Activated naive CD8-positive, alpha-beta T cell treated with anti-CD3 and anti-CD28 coated beads for 36 hours (primary cell): ENCODE measurements around the gene TBC1D22A. TPM values are rescaled to one million over a fixed set of nuclear protein-coding genes. Genes with fewer than 3 reads are reported as not detected.
"Not testable (repeated sequence)": the region's sequence is repeated elsewhere in the genome, so short reads cannot be mapped to it uniquely, and the experiment has no call there.

Source experiments
- DNase-seq: peaks from one replicate; pipeline ENCODE4 v3.0.0; 2021
- H3K27ac Mint-ChIP-seq: one replicate; pipeline ENCODE4 v1.8.0; 2022; ENCODE audit warnings: mild to moderate bottlenecking, moderate library complexity, mixed read lengths
- H3K27me3 Mint-ChIP-seq: one replicate; pipeline ENCODE4 v1.8.0; 2022; ENCODE audit warnings: mild to moderate bottlenecking, mixed read lengths
- H3K36me3 Mint-ChIP-seq: one replicate; pipeline ENCODE4 v1.8.0; 2021; ENCODE audit warnings: mild to moderate bottlenecking, mixed read lengths
- H3K4me1 Mint-ChIP-seq: one replicate; pipeline ENCODE4 v1.8.0; 2021; ENCODE audit warnings: mixed read lengths
- H3K4me3 Mint-ChIP-seq: one replicate; pipeline ENCODE4 v1.8.0; 2022; ENCODE audit warnings: mild to moderate bottlenecking, moderate library complexity, mixed read lengths
- H3K9me3 Mint-ChIP-seq: one replicate; pipeline ENCODE4 v1.8.0; 2022; ENCODE audit warnings: mixed read lengths
- total RNA-seq, 2 experiments: library from RNA; stranded (reverse); gene quantifications; one replicate each; pipeline ENCODE4 v1.2.3, GENCODE V29; 2021

TBC1D22A gene
- total RNA-seq, 2 experiments from 2014 or later: 42.1 to 42.4 TPM

DNA sequence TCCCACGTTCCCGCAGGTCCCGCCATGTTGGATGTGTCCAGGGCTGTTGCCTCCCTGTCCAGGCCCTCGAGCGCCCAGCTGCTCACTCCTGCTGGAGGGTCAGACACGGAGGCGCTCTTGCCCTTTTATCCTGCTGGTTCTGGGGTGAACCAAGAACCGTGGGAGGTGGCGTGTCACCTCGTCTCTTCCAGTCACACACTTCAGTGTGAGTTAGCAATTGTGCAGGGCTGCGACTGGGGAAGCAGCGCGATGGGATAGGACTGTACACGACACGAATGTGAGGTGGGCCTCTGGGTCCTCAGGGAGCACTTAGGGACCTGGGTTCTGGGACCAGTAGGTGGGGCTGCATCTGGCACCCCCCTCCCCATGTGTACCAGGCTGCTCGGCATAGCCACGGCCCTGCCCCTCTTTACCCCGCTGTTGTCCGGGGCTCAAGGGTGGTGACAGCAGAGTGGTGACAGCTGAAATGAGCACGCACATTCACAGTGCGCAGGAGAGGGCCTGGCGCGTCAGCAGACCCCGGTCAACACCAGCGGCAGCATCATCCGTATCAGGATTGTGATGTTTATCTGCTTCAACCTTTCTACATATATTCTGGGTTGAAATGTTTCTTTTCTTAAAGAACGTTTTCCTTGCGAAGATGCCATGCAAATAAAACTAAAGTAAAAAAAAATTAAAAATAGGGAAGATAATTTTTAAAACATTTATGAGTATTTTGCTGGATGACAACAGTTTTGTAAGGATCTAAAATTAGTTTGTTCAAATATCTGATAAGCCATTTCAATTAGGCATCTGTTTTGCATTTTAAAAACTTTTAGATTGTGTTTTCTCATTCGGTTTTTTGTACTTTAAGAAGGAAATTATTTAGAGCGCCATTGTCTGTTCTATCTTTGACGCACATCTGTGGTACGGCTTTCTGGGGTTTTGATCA is 210.7 kb downstream of the TBC1D22A start:
- Mint-ChIP-seq H3K27me3 (no peaks in the 10 kb centered on the region), H3K4me1 (peaks cover 23% of the 10 kb centered on the region), H3K4me3 (no peak overlapping the region), H3K9me3 (no peaks in the 10 kb centered on the region), H3K36me3 (peaks cover 21% of the 10 kb centered on the region), H3K27ac (no peak overlapping the region)
- no peak for DNase-seq

- no peak overlapping the region for H3K27ac Mint-ChIP-seq
- no peaks in the 10 kb centered on the region for H3K9me3 Mint-ChIP-seq
- no peak overlapping the region for H3K4me3 Mint-ChIP-seq
Observed at GRCh38 chr22:46974077-46974476, 211.6 kb downstream of the TBC1D22A start.

GRCh38 chr22:46974631-46975585 is 212.5 kb downstream of the TBC1D22A start:
- Mint-ChIP-seq H3K36me3 (peaks cover 34% of the 10 kb centered on the region), H3K9me3 (no peaks in the 10 kb centered on the region), H3K4me1 (peaks cover 11% of the 10 kb centered on the region), H3K27me3 (no peaks in the 10 kb centered on the region), H3K4me3 (no peak overlapping the region), H3K27ac (no peak overlapping the region)
- DNase-seq: no peak

More at GRCh38 chr22:46974077-46974476, 211.6 kb downstream of the TBC1D22A start:
- H3K27me3 Mint-ChIP-seq: no peaks in the 10 kb centered on the region
- no peak for DNase-seq
- peaks cover 19% of the 10 kb centered on the region for H3K4me1 Mint-ChIP-seq
- H3K36me3 Mint-ChIP-seq: peaks cover 27% of the 10 kb centered on the region

- Mint-ChIP-seq H3K27ac (no peak overlapping the region), H3K36me3 (peaks cover 37% of the 10 kb centered on the region), H3K4me1 (peaks cover 2% of the 10 kb centered on the region), H3K4me3 (no peak overlapping the region), H3K27me3 (no peaks in the 10 kb centered on the region), H3K9me3 (no peaks in the 10 kb centered on the region)
- DNase-seq: no peak
Observed at GRCh38 chr22:46976143-46976542, 213.7 kb downstream of the TBC1D22A start.

- Mint-ChIP-seq H3K4me1 (peaks cover 2% of the 10 kb centered on the region), H3K36me3 (peaks cover 37% of the 10 kb centered on the region), H3K27ac (no peak overlapping the region), H3K9me3 (no peaks in the 10 kb centered on the region), H3K4me3 (no peak overlapping the region), H3K27me3 (no peaks in the 10 kb centered on the region)
- DNase-seq: no peak
Observed at GRCh38 chr22:46976598-46976997, 214.1 kb downstream of the TBC1D22A start.

GRCh38 chr22:46977656-46978343 is 215.3 kb downstream of the TBC1D22A start:
- H3K4me3 Mint-ChIP-seq: no peak overlapping the region
- no peaks in the 10 kb centered on the region for H3K9me3 Mint-ChIP-seq
- H3K36me3 Mint-ChIP-seq: peaks cover 37% of the 10 kb centered on the region
- H3K4me1 Mint-ChIP-seq: peaks cover 2% of the 10 kb centered on the region
- no peaks in the 10 kb centered on the region for H3K27me3 Mint-ChIP-seq
- H3K27ac Mint-ChIP-seq: no peak overlapping the region
- DNase-seq: no peak

GRCh38 chr22:46978668-46979067 is 216.2 kb downstream of the TBC1D22A start:
- H3K36me3 Mint-ChIP-seq: peaks cover 37% of the 10 kb centered on the region
- not testable (repeated sequence) for H3K9me3 Mint-ChIP-seq

GRCh38 chr22:46979506-46979905 is 217.1 kb downstream of the TBC1D22A start:
- no peak overlapping the region for H3K4me3 Mint-ChIP-seq
- H3K4me1 Mint-ChIP-seq: peaks cover 2% of the 10 kb centered on the region
- H3K27me3 Mint-ChIP-seq: no peaks in the 10 kb centered on the region
- H3K27ac Mint-ChIP-seq: no peak overlapping the region
- peaks cover 33% of the 10 kb centered on the region for H3K36me3 Mint-ChIP-seq
- no peak for DNase-seq
- no peaks in the 10 kb centered on the region for H3K9me3 Mint-ChIP-seq

More at GRCh38 chr22:46978668-46979067, 216.2 kb downstream of the TBC1D22A start:
- not testable (repeated sequence) for DNase-seq, H3K27me3 Mint-ChIP-seq, H3K4me3 Mint-ChIP-seq, H3K27ac Mint-ChIP-seq, H3K4me1 Mint-ChIP-seq

DNA sequence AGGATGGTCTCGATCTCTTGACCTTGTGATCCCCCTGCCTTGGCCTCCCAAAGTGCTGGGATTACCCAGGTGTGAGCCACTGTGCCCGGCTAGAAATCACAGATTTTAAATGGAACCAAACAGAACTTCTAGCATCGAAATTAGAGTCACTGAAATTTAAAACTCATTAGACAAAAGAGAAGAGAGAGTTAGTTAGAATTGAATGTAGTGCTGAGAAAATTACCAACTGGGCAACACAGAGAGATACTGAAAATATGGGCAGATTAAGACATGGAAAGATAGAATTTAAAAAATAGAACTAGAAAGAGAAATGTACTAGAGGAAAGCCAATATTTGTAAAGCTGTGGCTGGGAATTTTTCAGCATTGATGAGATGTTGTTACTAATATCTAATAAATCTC is 217.9 kb downstream of the TBC1D22A start:
- no peaks in the 10 kb centered on the region for H3K27me3 Mint-ChIP-seq
- H3K27ac Mint-ChIP-seq: no peak overlapping the region
- H3K4me1 Mint-ChIP-seq: peaks cover under 1% of the 10 kb centered on the region
- H3K9me3 Mint-ChIP-seq: no peaks in the 10 kb centered on the region
- H3K4me3 Mint-ChIP-seq: no peak overlapping the region
- H3K36me3 Mint-ChIP-seq: peaks cover 33% of the 10 kb centered on the region
- DNase-seq: no peak

- H3K4me1 Mint-ChIP-seq: peaks cover 8% of the 10 kb centered on the region
- no peaks in the 10 kb centered on the region for H3K27me3 Mint-ChIP-seq
- no peak overlapping the region for H3K4me3 Mint-ChIP-seq
- no peaks in the 10 kb centered on the region for H3K9me3 Mint-ChIP-seq
- peaks cover 22% of the 10 kb centered on the region for H3K36me3 Mint-ChIP-seq
- DNase-seq: no peak
- H3K27ac Mint-ChIP-seq: no peak overlapping the region
Observed at GRCh38 chr22:46982635-46983034, 220.2 kb downstream of the TBC1D22A start.

DNA sequence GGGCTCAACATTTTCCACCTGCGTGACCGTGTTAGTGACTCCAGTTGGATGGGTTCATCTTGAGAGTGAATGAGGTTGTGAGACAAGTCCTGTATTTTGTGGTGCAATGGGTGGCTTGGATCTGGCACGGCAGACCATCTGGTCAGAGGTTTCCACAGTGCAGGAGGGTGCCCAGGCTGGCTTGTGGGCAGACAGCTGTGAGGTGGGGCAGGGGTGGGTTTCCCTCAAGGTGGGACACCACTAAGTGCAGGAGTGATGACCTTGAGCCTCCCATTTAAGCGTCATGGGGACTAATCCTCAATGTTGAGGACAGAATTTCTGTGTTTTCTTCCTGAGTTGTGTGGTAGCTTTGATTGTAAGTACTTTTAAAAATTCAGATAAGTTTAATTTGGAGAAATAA is 220.6 kb downstream of the TBC1D22A start:
- DNase-seq: no peak
- peaks cover 19% of the 10 kb centered on the region for H3K36me3 Mint-ChIP-seq

DNA sequence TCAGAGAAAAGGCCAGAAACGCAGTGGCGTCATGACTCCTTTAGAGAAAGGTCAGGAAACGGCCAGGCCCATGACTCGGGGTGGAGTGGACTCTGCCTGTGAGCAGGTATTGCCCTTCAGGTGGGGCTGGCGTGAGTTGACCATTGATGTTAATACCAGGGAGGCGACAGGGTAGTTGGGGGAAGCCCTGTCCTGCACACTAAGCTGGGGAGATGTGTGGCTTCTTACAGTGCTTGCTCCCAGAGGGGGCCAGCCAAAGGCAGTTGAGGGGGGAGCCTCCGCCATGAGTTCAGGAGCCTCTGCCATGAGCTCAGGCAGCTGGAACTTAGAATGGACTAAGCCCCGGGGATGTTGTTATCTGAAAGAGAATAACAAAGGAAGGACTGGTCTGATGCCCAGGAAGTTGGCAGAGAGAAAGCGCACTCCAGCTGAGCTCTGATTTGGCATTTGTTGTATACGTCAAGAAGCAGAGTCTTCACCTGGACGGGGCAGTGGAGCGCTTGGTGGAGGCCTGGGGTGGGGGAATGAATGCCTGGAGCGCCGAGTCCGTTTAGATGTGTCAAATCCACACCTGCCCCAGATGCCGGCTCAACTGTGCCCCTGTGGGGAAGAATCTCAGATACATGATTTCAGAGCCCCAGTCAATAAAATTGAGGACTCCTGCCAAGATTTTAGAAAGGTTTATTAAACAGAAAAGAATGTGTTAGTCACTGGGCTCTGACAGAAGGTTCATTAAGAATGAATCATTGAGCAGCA is 222.5 kb downstream of the TBC1D22A start:
- Mint-ChIP-seq H3K27me3 (no peaks in the 10 kb centered on the region), H3K4me1 (peaks cover 9% of the 10 kb centered on the region), H3K36me3 (peaks cover 10% of the 10 kb centered on the region), H3K27ac (no peak overlapping the region), H3K9me3 (no peaks in the 10 kb centered on the region), H3K4me3 (no peak overlapping the region)
- DNase-seq: no peak

More for the DNA sequence above, 220.6 kb downstream of the TBC1D22A start:
- H3K4me3 Mint-ChIP-seq: no peak overlapping the region
- no peaks in the 10 kb centered on the region for H3K27me3 Mint-ChIP-seq
- peaks cover 8% of the 10 kb centered on the region for H3K4me1 Mint-ChIP-seq
- no peaks in the 10 kb centered on the region for H3K9me3 Mint-ChIP-seq
- no peak overlapping the region for H3K27ac Mint-ChIP-seq

- peaks cover 8% of the 10 kb centered on the region for H3K36me3 Mint-ChIP-seq
- no peak for DNase-seq
- no peaks in the 10 kb centered on the region for H3K27me3 Mint-ChIP-seq
- H3K27ac Mint-ChIP-seq: no peak overlapping the region
- no peaks in the 10 kb centered on the region for H3K9me3 Mint-ChIP-seq
- H3K4me1 Mint-ChIP-seq: peaks cover 9% of the 10 kb centered on the region
- H3K4me3 Mint-ChIP-seq: no peak overlapping the region
Observed at GRCh38 chr22:46985507-46985882, 223.0 kb downstream of the TBC1D22A start.

DNA sequence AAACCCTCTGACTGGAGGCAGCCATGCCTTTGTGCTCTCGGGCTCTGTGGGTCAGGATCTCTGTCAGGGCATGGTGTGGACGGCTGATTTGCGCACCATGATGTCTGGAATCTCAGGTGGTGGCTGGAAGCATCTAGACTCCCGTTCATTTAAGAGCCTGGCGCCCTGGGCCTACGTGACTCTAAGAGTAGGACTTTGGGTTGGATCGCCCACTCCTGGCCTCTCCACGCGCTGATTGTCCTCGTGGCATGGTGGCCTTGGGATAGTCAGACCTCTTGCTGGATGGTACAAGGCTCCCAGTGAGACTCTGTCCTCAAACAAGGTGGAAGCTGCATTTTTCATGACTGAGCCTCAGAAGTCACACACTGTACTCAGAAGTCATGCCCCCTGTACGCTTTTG is 224.3 kb downstream of the TBC1D22A start:
- DNase-seq: no peak
- no peak overlapping the region for H3K4me3 Mint-ChIP-seq
- H3K27ac Mint-ChIP-seq: no peak overlapping the region
- peaks cover 13% of the 10 kb centered on the region for H3K36me3 Mint-ChIP-seq
- no peaks in the 10 kb centered on the region for H3K27me3 Mint-ChIP-seq
- H3K9me3 Mint-ChIP-seq: no peaks in the 10 kb centered on the region
- peaks cover 9% of the 10 kb centered on the region for H3K4me1 Mint-ChIP-seq
